Measurements from ENCODE around the gene RC3H1. TPM values are rescaled to one million over a fixed set of nuclear protein-coding genes. Genes with fewer than 3 reads are reported as not detected.
"Not testable (repeated sequence)": the region's sequence is repeated elsewhere in the genome, so short reads cannot be mapped to it uniquely, and the experiment has no call there.

Gene RC3H1
- total RNA-seq, 4 donors from 2014 or later: 30.4 to 55.1 (median 41.4) TPM

GRCh38 chr1:173986951-173987350 lies 35.2 kb downstream of the RC3H1 start:
- peaks cover 30 to 32% of the 10 kb centered on the region in 2 donors for H3K36me3 ChIP-seq

GRCh38 chr1:173970252-173970651 lies 51.9 kb downstream of the RC3H1 start:
- H3K36me3 ChIP-seq: peaks cover 49 to 54% of the 10 kb centered on the region in 2 donors

More at GRCh38 chr1:173986951-173987350, 35.2 kb downstream of the RC3H1 start:
- WGBS, 2 donors: 96 to 97% methylated on average over 3 of the region's 3 CpGs
- H3K9me3 ChIP-seq: no peaks in the 10 kb centered on the region
- no peaks in the 10 kb centered on the region for H3K27me3 ChIP-seq
- no peak overlapping the region for H3K4me3 ChIP-seq (replicated peaks in 1 of 3)
- intact Hi-C loops (cut with DNase I): no loop called here
- no peak for DNase-seq
- H3K27ac ChIP-seq: no peak overlapping the region
- H3K4me1 ChIP-seq: no peaks in the 10 kb centered on the region
- no peak for TF ChIP-seq POLR2A (IDR thresholded peaks at IDR 0.05)
- TF ChIP-seq CTCF (IDR thresholded peaks at IDR 0.05): no peak

GRCh38 chr1:173965896-173966295 lies 56.3 kb downstream of the RC3H1 start:
- DNase-seq; H3K4me1 ChIP-seq; H3K9me3 ChIP-seq; H3K27ac ChIP-seq; H3K4me3 ChIP-seq (replicated peaks in 1 of 3); intact Hi-C loops (cut with DNase I); H3K27me3 ChIP-seq: not testable (repeated sequence)
- WGBS, 2 donors: 94 to 95% methylated on average over 5 of the region's 5 CpGs
- H3K36me3 ChIP-seq: peaks cover 49 to 51% of the 10 kb centered on the region in 2 donors

More at GRCh38 chr1:173970252-173970651, 51.9 kb downstream of the RC3H1 start:
- H3K27me3 ChIP-seq: no peaks in the 10 kb centered on the region
- H3K4me3 ChIP-seq (replicated peaks in 1 of 3): no peak overlapping the region
- no peaks in the 10 kb centered on the region for H3K9me3 ChIP-seq
- no peak for TF ChIP-seq CTCF (IDR thresholded peaks at IDR 0.05)
- no peak overlapping the region for H3K27ac ChIP-seq
- intact Hi-C loops (cut with DNase I): no loop called here
- H3K4me1 ChIP-seq: no peaks in the 10 kb centered on the region
- DNase-seq: no peak
- WGBS, 2 donors: 87 to 90% methylated on average over 3 of the region's 3 CpGs

- TF ChIP-seq POLR2A (IDR thresholded peaks at IDR 0.05) (no peak), CTCF (IDR thresholded peaks at IDR 0.05) (no peak)
- no peak overlapping the region for H3K27ac ChIP-seq
- H3K4me1 ChIP-seq: no peaks in the 10 kb centered on the region
- H3K4me3 ChIP-seq (replicated peaks in 1 of 3): no peak overlapping the region
- DNase-seq: no peak
- no peaks in the 10 kb centered on the region for H3K9me3 ChIP-seq
- intact Hi-C loops (cut with DNase I): no loop called here
- H3K27me3 ChIP-seq: no peaks in the 10 kb centered on the region
- 96 to 99% methylated on average over 1 of the region's 1 CpG for WGBS, 2 donors
- peaks cover 53 to 56% of the 10 kb centered on the region in 2 donors for H3K36me3 ChIP-seq
These were observed 58.7 kb downstream of the RC3H1 start for GRCh38 chr1:173963477-173963876.

GRCh38 chr1:173960625-173961024 lies 61.5 kb downstream of the RC3H1 start:
- Histone ChIP-seq H3K36me3 (peaks cover 44 to 47% of the 10 kb centered on the region in 2 donors), H3K27me3 (no peaks in the 10 kb centered on the region), H3K4me3 (replicated peaks in 1 of 3) (no peak overlapping the region), H3K9me3 (no peaks in the 10 kb centered on the region), H3K27ac (no peak overlapping the region), H3K4me1 (no peaks in the 10 kb centered on the region)
- no peak for TF ChIP-seq POLR2A (IDR thresholded peaks at IDR 0.05)
- 77 to 78% methylated on average over 5 of the region's 5 CpGs for WGBS, 2 donors
- intact Hi-C loops (cut with DNase I): no loop called here
- DNase-seq: no peak

- H3K36me3 ChIP-seq: peaks cover 7 to 27% of the 10 kb centered on the region in 2 donors
- no peak overlapping the region for H3K4me3 ChIP-seq (replicated peaks in 1 of 3)
These were observed 68.0 kb downstream of the RC3H1 start for GRCh38 chr1:173954179-173954578.

More at GRCh38 chr1:173954179-173954578, 68.0 kb downstream of the RC3H1 start:
- intact Hi-C loops (cut with DNase I): no loop called here
- no peak for DNase-seq
- TF ChIP-seq CTCF (IDR thresholded peaks at IDR 0.05) (no peak), POLR2A (IDR thresholded peaks at IDR 0.05) (no peak)
- H3K9me3 ChIP-seq: no peaks in the 10 kb centered on the region
- no peak overlapping the region for H3K27ac ChIP-seq
- no peaks in the 10 kb centered on the region for H3K27me3 ChIP-seq
- H3K4me1 ChIP-seq: no peaks in the 10 kb centered on the region
